ENCODE data around the gene CFAP68.
"Not testable (repeated sequence)": the region's sequence is repeated elsewhere in the genome, so short reads cannot be mapped to it uniquely, and the experiment has no call there.

The CFAP68 gene

DNA sequence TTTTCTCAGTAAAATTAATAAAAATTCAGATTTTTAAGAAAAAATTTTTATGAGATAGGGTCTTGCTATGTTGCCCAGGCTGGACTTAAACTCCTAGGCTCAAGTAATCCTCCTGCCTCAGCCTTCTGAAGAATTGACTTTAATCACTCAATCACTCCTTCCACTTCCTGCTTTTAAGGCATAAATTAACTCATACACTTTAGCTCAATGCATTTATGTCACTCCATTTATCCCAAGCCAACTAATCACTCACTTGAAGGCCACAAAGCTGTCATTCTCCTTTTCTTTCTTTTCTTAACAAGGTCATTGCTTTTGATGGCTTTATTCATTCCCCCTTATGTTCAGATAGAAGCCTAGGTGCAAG, 8.8 kb upstream of the CFAP68 start:
- no peak for DNase-seq (ENCODE audit: low spot score)

DNA sequence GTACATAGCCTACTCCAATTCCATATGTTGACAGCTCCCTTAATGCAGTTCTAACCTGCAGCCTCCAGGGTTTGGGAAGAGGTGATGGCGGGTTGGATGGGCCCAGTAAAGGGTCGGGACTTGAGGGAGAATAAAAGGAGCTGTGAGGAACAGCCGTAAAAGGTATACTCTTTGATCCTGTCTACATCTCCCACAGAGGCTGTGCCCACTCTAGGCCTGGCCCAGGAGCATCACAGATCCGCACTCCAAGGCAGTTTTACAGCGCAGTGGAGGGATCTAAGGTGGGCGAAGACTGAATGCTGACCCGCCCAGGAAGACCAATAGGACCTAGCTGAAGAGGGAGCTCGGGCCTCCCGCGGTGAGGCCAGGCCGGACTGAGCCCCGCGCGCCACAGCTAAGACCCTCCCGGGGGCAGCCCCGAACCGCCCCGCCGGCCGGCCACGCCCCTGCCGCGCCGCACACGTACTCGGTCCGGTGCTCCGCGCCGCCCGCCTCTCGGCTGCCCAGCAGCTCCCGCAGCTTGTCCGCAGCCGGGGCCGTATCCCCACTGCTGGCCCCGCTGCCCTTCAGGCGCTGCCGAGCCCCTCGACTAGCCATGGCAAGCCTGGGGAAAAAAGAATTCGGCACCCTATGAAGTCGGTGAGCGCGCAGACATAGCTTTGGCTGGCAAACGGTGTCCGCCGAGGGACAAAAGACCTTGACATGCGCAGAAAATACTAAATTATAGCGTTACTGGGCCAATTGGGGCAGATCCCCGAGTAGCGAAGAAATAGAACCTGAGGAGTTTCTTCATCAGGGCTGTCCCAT, 8.3 kb upstream of the CFAP68 start, which contains the start of gene ALG9:
Gene ALG9 (minus strand): TSS at position 696 of the 807 bp plus-strand sequence. CDS start 99 bp downstream, at position 597.
- peak; percentile 92 for DNase-seq (ENCODE audit: low spot score)

GRCh38 chr11:111871693-111872161, 7.6 kb upstream of the CFAP68 start:
- no peak for DNase-seq (ENCODE audit: low spot score)

DNA sequence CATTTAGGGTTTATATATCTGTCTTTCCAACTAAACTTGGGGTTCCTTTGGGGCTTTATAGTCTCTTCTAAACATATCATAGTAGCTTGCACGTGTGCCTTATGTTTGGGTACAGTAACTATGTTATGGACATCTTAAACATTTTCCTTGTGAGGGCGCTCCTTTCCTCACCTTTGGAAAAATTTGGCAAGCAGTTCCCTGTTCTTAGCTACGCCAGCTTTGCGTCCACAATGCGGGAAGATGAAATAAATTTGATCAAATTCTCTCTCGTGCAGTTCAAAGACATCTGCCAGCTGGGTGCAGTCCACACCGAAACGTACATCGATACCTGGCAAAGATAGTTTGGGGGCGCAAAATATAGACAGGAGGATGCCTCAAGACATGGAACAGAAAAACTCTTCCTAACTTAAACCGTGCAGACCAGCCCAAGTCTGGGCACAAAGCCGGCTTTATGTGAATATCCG, 924 bp upstream of the CFAP68 start:
- DNase-seq (ENCODE audit: low spot score), result no peak

DNA sequence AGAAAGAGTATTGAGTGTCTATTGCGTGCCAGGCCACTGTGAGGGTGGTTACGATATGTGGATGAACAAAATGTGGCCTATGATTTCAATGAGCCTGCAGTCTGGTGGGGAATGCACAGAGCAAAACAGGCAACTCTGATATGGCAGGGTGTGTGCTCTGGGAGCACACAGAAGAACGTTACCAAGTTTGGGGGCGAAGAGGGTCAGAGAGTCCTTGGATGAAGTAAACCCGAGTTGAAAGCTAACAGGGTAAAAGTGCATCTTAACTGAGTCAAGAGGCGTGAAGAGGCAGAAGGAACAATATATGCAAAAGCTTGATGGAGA, 258 bp downstream of the CFAP68 start:
- no peak for DNase-seq (ENCODE audit: low spot score)

DNA sequence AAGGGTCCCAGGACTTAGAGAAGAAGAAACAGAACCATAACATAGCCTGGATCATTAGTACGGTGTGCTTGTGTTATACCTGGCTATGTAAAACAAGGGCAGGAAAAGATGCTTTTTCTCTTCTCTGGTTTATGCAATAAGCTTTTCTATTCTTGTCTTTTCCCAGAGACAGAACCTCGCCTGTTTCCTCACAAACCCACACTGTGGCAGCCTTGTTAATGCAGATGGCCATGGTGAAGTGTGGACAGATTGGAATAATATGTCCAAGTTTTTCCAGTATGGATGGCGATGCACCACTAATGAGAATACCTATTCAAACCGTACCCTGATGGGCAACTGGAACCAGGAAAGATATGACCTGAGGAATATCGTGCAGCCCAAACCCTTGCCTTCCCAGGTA, 2.9 kb downstream of the CFAP68 start:
- DNase-seq (ENCODE audit: low spot score), result no peak

DNA sequence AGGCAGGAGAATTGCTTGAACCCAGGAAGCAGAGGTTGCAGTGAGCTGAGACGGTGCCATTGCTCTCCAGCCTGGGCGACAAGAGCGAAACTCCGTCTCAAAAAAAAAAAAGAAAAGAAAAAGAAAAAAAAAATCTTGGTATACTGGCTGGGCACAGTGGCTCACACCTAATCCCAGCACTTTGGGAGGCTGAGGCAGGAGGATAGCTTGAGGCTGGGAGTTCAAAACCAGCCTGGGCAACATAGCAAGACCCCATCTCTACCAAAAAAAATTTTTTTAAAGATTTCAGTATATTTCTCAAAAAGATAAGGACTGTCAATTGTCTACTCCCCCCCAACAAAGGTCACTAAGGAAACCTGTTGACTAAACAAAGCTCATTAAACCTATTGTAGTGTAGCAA, 5.7 kb downstream of the CFAP68 start:
- not testable (repeated sequence) for DNase-seq (ENCODE audit: low spot score)

DNA sequence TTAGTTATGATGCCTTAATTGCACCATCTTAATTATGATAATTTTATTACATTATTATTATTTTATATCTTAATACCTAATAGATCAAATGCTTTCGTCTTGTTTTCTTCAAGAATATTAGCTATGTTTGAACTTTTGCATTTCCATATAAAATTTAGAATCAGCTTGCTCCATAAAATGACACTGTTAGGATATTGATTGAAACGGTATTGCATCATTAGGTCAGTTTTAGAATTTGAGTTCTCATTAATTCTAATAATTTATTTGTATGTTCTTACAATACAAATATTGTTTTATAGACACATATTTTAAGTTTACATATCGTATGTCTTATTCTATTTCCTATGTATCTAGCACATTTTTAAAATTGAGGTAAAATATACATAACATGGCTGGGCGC, 6.7 kb downstream of the CFAP68 start:
- no peak for DNase-seq (ENCODE audit: low spot score)

DNA sequence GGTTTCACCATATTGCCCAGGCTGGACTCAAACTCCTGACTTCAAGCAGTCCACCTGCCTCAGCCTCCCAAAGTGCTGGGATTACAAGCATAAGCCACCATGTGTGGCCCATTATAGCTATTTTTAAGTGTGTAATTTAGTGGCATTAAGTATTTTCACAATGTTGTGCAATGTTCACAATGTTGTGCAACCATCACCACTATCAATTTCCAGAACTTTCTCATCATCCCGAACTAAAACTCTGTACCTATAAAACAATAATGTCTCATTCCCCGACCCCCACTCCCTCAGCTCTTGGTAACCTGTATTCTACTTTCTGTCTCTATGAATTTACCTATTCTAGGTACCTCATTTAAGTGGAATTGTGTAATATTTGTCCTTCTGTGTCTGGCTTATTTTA, 7.5 kb downstream of the CFAP68 start:
- no peak for DNase-seq (ENCODE audit: low spot score)

GRCh38 chr11:111905411-111905810, 26.1 kb downstream of the CFAP68 start:
- DNase-seq (ENCODE audit: low spot score), result no peak

GRCh38 chr11:111906680-111907079, 27.3 kb downstream of the CFAP68 start:
- no peak for DNase-seq (ENCODE audit: low spot score)

- no peak for DNase-seq (ENCODE audit: low spot score)
These were observed 29.4 kb downstream of the CFAP68 start for GRCh38 chr11:111908639-111909305.

DNA sequence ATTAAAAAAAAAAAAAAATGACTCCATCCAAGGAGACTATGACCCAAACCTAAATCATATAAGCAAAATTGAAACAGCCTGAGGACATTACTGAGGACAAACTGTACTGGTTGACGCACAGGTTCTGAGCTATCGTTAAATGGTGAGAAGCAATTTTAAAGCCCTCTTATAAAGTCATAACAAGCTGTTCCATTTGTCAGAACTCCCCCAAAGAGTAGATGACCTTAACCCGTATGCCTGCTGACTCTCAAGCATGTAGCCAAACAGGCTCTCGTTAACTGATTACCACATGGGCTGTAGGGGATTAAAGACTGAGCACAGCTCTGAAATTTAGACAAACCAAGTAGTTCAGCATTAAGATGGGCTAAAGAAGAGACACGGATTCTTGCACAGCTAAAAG, 30.0 kb downstream of the CFAP68 start:
- no peak for DNase-seq (ENCODE audit: low spot score)

GRCh38 chr11:111910676-111911562, 31.6 kb downstream of the CFAP68 start:
- no peak for DNase-seq (ENCODE audit: low spot score)

DNA sequence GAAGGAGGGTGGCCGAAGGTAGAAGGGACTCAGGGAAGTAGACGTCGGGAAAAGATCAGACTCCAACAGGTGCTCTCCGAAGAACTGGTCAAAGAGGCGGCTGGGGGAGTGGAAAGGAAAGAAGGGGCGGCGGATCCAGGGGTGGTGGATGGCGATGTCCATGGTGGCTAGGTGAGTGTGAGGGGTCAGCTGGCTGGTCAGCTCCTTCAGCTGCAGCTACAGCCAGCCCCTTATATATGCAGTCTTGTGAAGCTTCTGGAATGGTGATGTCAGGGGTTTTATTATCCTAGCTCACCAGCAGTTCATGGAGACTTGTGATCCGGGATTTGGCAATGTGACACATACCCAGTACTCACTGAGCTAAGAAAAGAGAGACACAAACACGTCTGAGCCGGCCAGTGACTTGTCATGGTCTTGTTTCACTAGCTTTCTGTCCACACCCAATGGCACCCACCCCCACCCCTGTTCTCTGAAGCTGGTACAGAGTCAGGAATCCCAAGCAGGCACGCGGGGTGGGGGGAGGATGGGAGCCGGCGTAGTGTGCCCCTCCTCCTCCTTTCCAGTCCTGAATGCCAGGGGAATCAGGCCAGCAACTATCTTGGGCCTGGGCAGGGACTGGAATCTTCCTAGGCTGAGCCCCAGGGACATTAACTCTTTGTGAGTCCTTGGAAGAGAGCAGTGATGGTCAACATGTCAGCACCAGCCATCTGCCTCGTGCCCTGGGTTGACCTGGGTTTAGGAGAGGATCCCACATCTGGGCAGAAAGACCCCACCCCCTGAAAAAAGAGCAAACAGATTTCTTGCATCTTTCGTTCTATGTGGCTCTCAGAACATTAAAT, 32.4 kb downstream of the CFAP68 start, which contains the start of gene CRYAB:
Gene CRYAB (minus strand): TSS at position 208 of the 839 bp plus-strand sequence. CDS start 46 bp downstream, at position 162.
- no peak for DNase-seq (ENCODE audit: low spot score)

- DNase-seq (ENCODE audit: low spot score), result no peak
These were observed 33.2 kb downstream of the CFAP68 start, which contains the start of gene HSPB2 for GRCh38 chr11:111912535-111912934. HSPB2 (plus strand) TSS chr11:111912734; CDS start chr11:111912830, 96 bp downstream.

- DNase-seq (ENCODE audit: low spot score), result no peak
These were observed 33.9 kb downstream of the CFAP68 start for GRCh38 chr11:111913031-111913861.

DNA sequence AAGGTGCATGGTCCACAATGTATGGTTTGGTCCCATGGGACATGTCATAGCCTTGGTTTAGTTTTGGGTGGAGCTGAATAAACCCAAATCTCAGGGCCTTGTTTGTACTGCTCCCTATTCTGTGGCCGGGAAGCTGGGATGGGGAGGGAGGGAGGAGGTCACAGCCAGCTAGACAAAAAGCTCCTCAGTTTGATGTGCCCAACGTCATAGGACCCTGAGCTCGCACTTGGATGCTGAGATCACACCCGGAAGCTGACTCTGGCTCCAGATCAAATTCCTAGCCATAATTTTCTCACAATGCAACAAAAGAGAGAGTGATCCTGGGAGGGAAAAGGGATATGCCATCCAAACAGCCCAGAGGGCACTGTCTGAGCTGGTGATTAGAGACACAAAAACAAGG, 34.7 kb downstream of the CFAP68 start:
- DNase-seq (ENCODE audit: low spot score), result no peak

GRCh38 chr11:111916768-111917167, 37.4 kb downstream of the CFAP68 start:
- no peak for DNase-seq (ENCODE audit: low spot score)

- DNase-seq (ENCODE audit: low spot score), result no peak
These were observed 38.0 kb downstream of the CFAP68 start for GRCh38 chr11:111917312-111917711.

Measured in D341Med (cell line).